Measurements from ENCODE around the gene SAXO2. TPM values are rescaled to one million over a fixed set of nuclear protein-coding genes. Genes with fewer than 3 reads are reported as not detected.

The SAXO2 gene
- polyA plus RNA-seq, 1 donor (not counting 4 experiments of a cell fraction or from before 2014, with no cell fraction given): 2.2 TPM

GRCh38 chr15:82297546-82297945, 34.9 kb downstream of the SAXO2 start:
- no peaks in the 10 kb centered on the region for H4K20me1 ChIP-seq (ENCODE audit: control insufficient read depth, extremely low read depth, insufficient read depth, low read length)
- no peak for DNase-seq (ENCODE audit: low read depth, low spot score)
- FAIRE-seq: no peak
- no peaks in the 10 kb centered on the region for H3K4me1 ChIP-seq (ENCODE audit: control insufficient read depth, extremely low read depth, insufficient read depth, low read length)
- H3K36me3 ChIP-seq (ENCODE audit: control insufficient read depth in 2 of 2, extremely low read depth in 1 of 2, insufficient read depth in 2 of 2, low read length in 2 of 2): no peaks in the 10 kb centered on the region
- no peaks in the 10 kb centered on the region for H3K9me3 ChIP-seq (ENCODE audit: control insufficient read depth, low read depth, low read length)
- no peak overlapping the region for H3K4me2 ChIP-seq (ENCODE audit: control insufficient read depth, extremely low read depth, insufficient read depth, low read depth, low read length)
- H3K27ac ChIP-seq (ENCODE audit: control insufficient read depth, insufficient read depth, low read length): no peak overlapping the region
- H2AFZ ChIP-seq (ENCODE audit: control insufficient read depth, low read length): no peak overlapping the region
- H3K9me1 ChIP-seq (ENCODE audit: control insufficient read depth, extremely low read depth, insufficient read depth, low read length): no peaks in the 10 kb centered on the region
- H3K4me3 ChIP-seq (ENCODE audit: control insufficient read depth in 2 of 3, extremely low read depth in 1 of 3, insufficient read depth in 2 of 3, low read depth in 1 of 3, low read length in 3 of 3): no peak overlapping the region
- TF ChIP-seq CTCF (optimal IDR thresholded peaks at IDR 0.05 in 1 of 3, IDR thresholded peaks at IDR 0.05 in 1 of 3, conservative IDR thresholded peaks at IDR 0.05 in 1 of 3; ENCODE audit: extremely low read depth in 1 of 3, insufficient read depth in 2 of 3, low read length in 3 of 3): no peak
- no peak for TF ChIP-seq EZH2 (IDR thresholded peaks at IDR 0.05; ENCODE audit: low read length)
- H3K79me2 ChIP-seq (ENCODE audit: control insufficient read depth, insufficient read depth, low read length): no peaks in the 10 kb centered on the region
- no peak overlapping the region for H3K9ac ChIP-seq (ENCODE audit: control insufficient read depth, extremely low read depth, insufficient read depth, low read length)
- dilution Hi-C loops (cut with MboI; ENCODE audit: extremely low pct_ligation_motif_present, low sequenced_read_pairs): no loop called here
- H3K27me3 ChIP-seq (ENCODE audit: control insufficient read depth, extremely low read depth, insufficient read depth, low read length): peaks cover 7% of the 10 kb centered on the region

DNA sequence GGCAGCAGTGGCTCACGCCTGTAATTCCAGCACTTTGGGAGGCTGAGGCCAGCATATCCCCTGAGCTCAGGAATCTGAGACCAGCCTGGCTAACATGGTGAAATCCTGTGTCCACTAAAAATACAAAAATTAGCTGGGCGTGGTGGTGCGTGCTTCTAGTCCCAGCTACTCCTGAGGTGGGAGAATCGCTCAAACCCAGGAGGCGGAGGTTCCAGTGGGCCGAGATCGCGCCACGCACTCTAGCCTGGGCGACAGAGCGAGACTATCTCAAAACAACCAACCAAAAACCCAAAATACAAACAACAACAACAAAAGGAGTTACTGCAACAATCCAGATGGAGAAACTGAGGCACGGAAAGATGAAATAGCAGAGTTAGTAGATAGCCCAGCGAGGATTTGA, 35.4 kb downstream of the SAXO2 start:
- no peaks in the 10 kb centered on the region for H3K9me3 ChIP-seq (ENCODE audit: control insufficient read depth, low read depth, low read length)
- no peak overlapping the region for H2AFZ ChIP-seq (ENCODE audit: control insufficient read depth, low read length)
- FAIRE-seq (no peak), DNase-seq (ENCODE audit: low read depth, low spot score) (no peak)
- dilution Hi-C loops (cut with MboI; ENCODE audit: extremely low pct_ligation_motif_present, low sequenced_read_pairs): no loop called here
- no peaks in the 10 kb centered on the region for H4K20me1 ChIP-seq (ENCODE audit: control insufficient read depth, extremely low read depth, insufficient read depth, low read length)
- no peak overlapping the region for H3K4me3 ChIP-seq (ENCODE audit: control insufficient read depth in 2 of 3, extremely low read depth in 1 of 3, insufficient read depth in 2 of 3, low read depth in 1 of 3, low read length in 3 of 3)
- no peaks in the 10 kb centered on the region for H3K9me1 ChIP-seq (ENCODE audit: control insufficient read depth, extremely low read depth, insufficient read depth, low read length)
- H3K4me1 ChIP-seq (ENCODE audit: control insufficient read depth, extremely low read depth, insufficient read depth, low read length): no peaks in the 10 kb centered on the region
- no peaks in the 10 kb centered on the region for H3K36me3 ChIP-seq (ENCODE audit: control insufficient read depth in 2 of 2, extremely low read depth in 1 of 2, insufficient read depth in 2 of 2, low read length in 2 of 2)
- no peak overlapping the region for H3K4me2 ChIP-seq (ENCODE audit: control insufficient read depth, extremely low read depth, insufficient read depth, low read depth, low read length)
- no peak overlapping the region for H3K9ac ChIP-seq (ENCODE audit: control insufficient read depth, extremely low read depth, insufficient read depth, low read length)
- H3K27ac ChIP-seq (ENCODE audit: control insufficient read depth, insufficient read depth, low read length): no peak overlapping the region
- TF ChIP-seq CTCF (optimal IDR thresholded peaks at IDR 0.05 in 1 of 3, IDR thresholded peaks at IDR 0.05 in 1 of 3, conservative IDR thresholded peaks at IDR 0.05 in 1 of 3; ENCODE audit: extremely low read depth in 1 of 3, insufficient read depth in 2 of 3, low read length in 3 of 3) (no peak), EZH2 (IDR thresholded peaks at IDR 0.05; ENCODE audit: low read length) (no peak)
- H3K79me2 ChIP-seq (ENCODE audit: control insufficient read depth, insufficient read depth, low read length): no peaks in the 10 kb centered on the region
- peaks cover 7% of the 10 kb centered on the region for H3K27me3 ChIP-seq (ENCODE audit: control insufficient read depth, extremely low read depth, insufficient read depth, low read length)
